GM12891 (cell line): ENCODE data around the gene WDR26.

Source experiments
- POLR2A ChIP-seq: IDR thresholded peaks from 2 replicates; pipeline ENCODE4 v1.6.1; 2011; ENCODE audit warnings: low read depth, low read length, control low read depth
- POLR2AphosphoS5 ChIP-seq: IDR thresholded peaks from 2 replicates; pipeline ENCODE4 v1.6.1; 2011; ENCODE audit warnings: low read depth, low read length, control low read depth
- POU2F2 ChIP-seq: IDR thresholded peaks from 2 replicates; pipeline ENCODE4 v1.6.1; 2011; ENCODE audit warnings: low read depth, mild to moderate bottlenecking, control low read depth, low read length, moderate library complexity
- TAF1 ChIP-seq: IDR thresholded peaks from 2 replicates; pipeline ENCODE4 v1.6.1; 2011; ENCODE audit warnings: low read depth, low read length, control low read depth

- TF ChIP-seq POLR2A (no peak), POU2F2 (no peak), POLR2AphosphoS5 (no peak), TAF1 (no peak)
These were observed 32.0 kb downstream of the WDR26 start for GRCh38 chr1:224402472-224403036.
